Upper lobe of right lung (tissue), 1 donor: ENCODE results near the gene ALPG. TPM values are rescaled to one million over a fixed set of nuclear protein-coding genes. Genes with fewer than 3 reads are reported as not detected.

Experiments
- ATAC-seq: fragments of 200-7000 bp; cut with Tn5 transposase; one replicate; pipeline ENCODE4 v1.9.1; 2020; ENCODE audit warnings: mild to moderate bottlenecking, moderate library complexity
- DNase-seq: peaks from one replicate; pipeline ENCODE4 v3.0.0-alpha.2; 2020
- H3K27ac ChIP-seq: fragments of 200-600 bp; one replicate; pipeline ENCODE4 v1.8.0; 2022
- H3K27me3 ChIP-seq: fragments of 200-600 bp; one replicate; pipeline ENCODE4 v1.8.0; 2022; ENCODE audit warnings: mild to moderate bottlenecking
- H3K36me3 ChIP-seq: fragments of 200-600 bp; one replicate; pipeline ENCODE4 v1.8.0; 2022
- H3K4me1 ChIP-seq: fragments of 200-600 bp; one replicate; pipeline ENCODE4 v1.8.0; 2022
- H3K4me3 ChIP-seq: fragments of 200-600 bp; one replicate; pipeline ENCODE4 v1.8.0; 2022; ENCODE audit warnings: mild to moderate bottlenecking
- H3K9me3 ChIP-seq: fragments of 200-600 bp; one replicate; pipeline ENCODE4 v1.8.0; 2022
- CTCF ChIP-seq: fragments of 200-600 bp; IDR thresholded peaks from one replicate; pipeline ENCODE4 v1.8.0; 2022; ENCODE audit warnings: antibody characterized with exemption
- intact Hi-C: fragments of 100-400 bp; cut with DNase I; formaldehyde crosslinking; loops from one replicate; pipeline ENCODE4 v1.11.0; 2022
- total RNA-seq: library from RNA; stranded (reverse); fragmentation: NEBNext Ultra II Directional; extraction: Animal tissue kit (Norgen Biotek cat#: 25700); gene quantifications from one replicate; pipeline ENCODE4 v1.2.1, GENCODE V29; 2021
- donor health status: DM: no; HTN: yes; CAD: no; lungs with severe emphysema.

ALPG gene
- total RNA-seq, 1 donor from 2014 or later, result 0.49 TPM

DNA sequence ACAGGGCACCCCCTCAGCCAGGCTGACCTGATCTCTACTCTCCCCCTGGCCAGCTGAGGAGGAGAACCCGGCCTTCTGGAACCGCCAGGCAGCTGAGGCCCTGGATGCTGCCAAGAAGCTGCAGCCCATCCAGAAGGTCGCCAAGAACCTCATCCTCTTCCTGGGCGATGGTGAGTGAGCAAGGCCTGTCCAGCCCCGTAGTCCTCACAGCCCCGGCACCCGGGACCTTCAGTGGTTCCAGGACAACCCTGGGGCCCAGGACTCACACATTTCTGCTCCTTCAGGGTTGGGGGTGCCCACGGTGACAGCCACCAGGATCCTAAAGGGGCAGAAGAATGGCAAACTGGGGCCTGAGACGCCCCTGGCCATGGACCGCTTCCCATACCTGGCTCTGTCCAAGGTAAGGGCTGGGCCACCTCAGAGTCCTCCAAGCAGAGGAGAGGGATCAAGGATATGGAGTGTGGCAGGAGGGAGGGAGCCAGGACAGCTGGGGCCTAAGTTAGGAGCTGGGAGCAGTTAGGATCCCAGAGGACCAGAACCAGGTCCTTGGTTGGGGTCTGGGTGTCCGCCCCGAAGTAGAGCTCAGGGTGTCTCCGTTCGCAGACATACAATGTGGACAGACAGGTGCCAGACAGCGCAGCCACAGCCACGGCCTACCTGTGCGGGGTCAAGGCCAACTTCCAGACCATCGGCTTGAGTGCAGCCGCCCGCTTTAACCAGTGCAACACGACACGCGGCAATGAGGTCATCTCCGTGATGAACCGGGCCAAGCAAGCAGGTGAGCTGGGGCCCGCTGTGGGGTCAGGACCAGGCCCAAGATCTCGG lies 49.9 kb downstream of the ALPG start:
- TF ChIP-seq CTCF, result no peak
- H3K36me3 ChIP-seq, result no peaks in the 10 kb centered on the region
- DNase-seq, result no peak
- no peak for ATAC-seq
- no peak overlapping the region for H3K4me3 ChIP-seq
- intact Hi-C loops, result no loop called here
- no peaks in the 10 kb centered on the region for H3K4me1 ChIP-seq
- H3K27me3 ChIP-seq, result peaks cover 24% of the 10 kb centered on the region
- no peak overlapping the region for H3K27ac ChIP-seq
- no peaks in the 10 kb centered on the region for H3K9me3 ChIP-seq

DNA sequence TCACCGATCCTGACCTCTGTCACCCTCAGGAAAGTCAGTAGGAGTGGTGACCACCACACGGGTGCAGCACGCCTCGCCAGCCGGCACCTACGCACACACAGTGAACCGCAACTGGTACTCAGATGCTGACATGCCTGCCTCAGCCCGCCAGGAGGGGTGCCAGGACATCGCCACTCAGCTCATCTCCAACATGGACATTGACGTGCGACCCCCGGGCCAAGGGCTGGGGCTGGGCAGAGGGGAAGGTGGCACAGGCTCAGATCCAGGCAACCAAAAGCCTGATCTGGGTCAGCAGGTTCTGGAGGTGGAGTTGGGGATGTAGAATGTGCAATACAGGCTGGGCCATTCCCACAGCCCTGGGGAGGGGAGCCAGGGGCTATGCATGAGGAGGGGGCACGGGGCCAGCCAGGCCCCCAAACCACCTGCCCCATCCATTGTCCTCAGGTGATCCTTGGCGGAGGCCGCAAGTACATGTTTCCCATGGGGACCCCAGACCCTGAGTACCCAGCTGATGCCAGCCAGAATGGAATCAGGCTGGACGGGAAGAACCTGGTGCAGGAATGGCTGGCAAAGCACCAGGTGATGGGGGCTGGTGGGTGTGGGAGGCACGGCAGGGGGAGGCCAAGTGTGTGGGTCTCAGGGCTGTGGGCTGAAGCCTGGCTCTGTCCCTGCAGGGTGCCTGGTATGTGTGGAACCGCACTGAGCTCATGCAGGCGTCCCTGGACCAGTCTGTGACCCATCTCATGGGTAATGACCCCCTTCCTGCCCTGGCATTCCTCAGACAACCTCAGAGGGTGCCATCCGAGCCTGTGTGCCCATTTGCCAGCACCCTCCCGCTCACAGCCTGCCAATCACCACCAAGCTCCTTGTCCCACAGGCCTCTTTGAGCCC lies 50.7 kb downstream of the ALPG start:
- peaks cover 24% of the 10 kb centered on the region for H3K27me3 ChIP-seq

DNA sequence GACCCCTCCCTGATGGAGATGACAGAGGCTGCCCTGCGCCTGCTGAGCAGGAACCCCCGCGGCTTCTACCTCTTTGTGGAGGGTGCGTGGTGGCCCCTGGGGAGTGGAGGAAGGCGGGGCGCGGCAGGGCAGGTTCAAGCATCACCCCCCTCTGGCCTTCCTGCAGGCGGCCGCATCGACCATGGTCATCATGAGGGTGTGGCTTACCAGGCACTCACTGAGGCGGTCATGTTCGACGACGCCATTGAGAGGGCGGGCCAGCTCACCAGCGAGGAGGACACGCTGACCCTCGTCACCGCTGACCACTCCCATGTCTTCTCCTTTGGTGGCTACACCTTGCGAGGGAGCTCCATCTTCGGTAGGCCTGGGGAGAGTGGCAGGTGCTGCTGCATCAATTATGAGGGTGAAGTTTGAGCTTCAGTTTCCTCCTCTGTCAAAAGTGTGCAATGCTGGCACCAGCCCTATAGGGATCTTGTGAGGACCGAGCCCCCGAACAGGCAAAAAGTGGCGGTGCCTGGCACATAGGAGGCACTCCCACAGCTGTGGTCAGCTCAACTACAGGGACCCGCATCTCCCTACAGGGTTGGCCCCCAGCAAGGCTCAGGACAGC lies 51.5 kb downstream of the ALPG start:
- TF ChIP-seq CTCF, result no peak
- intact Hi-C loops, result no loop called here
- H3K27me3 ChIP-seq, result peaks cover 24% of the 10 kb centered on the region
- no peaks in the 10 kb centered on the region for H3K9me3 ChIP-seq
- no peaks in the 10 kb centered on the region for H3K36me3 ChIP-seq
- no peaks in the 10 kb centered on the region for H3K4me1 ChIP-seq
- H3K27ac ChIP-seq, result no peak overlapping the region
- no peak overlapping the region for H3K4me3 ChIP-seq
- DNase-seq (no peak), ATAC-seq (no peak)

More for the DNA sequence above, 50.7 kb downstream of the ALPG start:
- Histone ChIP-seq H3K4me1 (no peaks in the 10 kb centered on the region), H3K36me3 (no peaks in the 10 kb centered on the region), H3K9me3 (no peaks in the 10 kb centered on the region), H3K27ac (no peak overlapping the region), H3K4me3 (no peak overlapping the region)
- no peak for ATAC-seq
- DNase-seq, result peak; percentile 55
- intact Hi-C loops, result no loop called here
- TF ChIP-seq CTCF, result no peak

DNA sequence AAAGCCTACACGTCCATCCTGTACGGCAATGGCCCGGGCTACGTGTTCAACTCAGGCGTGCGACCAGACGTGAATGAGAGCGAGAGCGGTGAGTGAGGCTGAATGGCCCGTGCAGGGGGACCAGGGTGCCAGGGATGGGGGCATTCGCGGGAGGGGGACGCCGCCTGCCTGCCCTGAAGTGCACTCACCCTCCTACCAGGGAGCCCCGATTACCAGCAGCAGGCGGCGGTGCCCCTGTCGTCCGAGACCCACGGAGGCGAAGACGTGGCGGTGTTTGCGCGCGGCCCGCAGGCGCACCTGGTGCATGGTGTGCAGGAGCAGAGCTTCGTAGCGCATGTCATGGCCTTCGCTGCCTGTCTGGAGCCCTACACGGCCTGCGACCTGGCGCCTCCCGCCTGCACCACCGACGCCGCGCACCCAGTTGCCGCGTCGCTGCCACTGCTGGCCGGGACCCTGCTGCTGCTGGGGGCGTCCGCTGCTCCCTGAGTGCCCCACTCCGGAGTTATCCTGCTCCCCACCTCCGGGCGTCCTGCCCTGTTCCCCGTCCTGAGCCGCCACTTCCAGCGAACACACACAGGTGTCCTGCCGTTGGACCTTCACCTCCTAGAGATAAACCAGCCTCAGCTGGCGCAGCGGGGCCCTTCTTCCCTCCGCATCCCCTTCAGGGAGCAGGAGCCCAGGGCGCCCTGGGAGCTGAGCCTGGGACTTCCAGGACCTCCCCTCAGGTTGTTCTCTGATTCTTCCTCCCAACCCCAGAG lies 52.2 kb downstream of the ALPG start:
- H3K4me3 ChIP-seq, result no peak overlapping the region
- no peaks in the 10 kb centered on the region for H3K4me1 ChIP-seq
- ATAC-seq (no peak), DNase-seq (peak; percentile 56)
- peaks cover 24% of the 10 kb centered on the region for H3K27me3 ChIP-seq
- intact Hi-C loops, result no loop called here
- no peaks in the 10 kb centered on the region for H3K36me3 ChIP-seq
- H3K9me3 ChIP-seq, result no peaks in the 10 kb centered on the region
- TF ChIP-seq CTCF, result no peak
- no peak overlapping the region for H3K27ac ChIP-seq

DNA sequence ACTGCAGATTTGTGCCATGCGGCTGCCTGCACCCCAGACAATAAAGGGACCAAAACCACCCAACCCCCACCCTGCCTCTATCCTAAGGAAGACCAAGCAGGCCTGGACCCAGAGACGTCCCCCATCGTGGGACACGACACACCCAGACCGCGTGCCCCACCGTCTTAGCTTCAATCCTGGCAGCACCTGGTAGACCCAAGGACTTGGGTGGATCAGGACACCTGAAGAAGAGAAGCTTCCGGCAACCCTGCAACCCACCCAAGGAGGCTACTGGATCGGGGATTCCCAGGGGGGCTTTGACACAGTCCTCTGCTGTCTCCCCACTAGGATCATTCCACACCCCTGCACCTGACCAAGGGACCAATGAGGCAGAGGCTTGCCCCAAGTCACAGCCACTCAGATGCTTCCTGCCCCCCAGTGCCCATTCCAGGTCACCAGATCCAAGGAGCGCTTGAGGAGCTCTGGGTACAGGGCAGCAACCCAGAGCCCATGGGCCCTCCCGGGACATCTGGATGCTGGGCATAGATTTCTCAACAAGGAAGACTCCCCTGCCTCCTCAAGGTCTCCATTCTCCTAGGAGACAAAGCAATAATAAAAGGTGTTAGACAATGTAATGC lies 52.9 kb downstream of the ALPG start:
- Histone ChIP-seq H3K9me3 (no peaks in the 10 kb centered on the region), H3K4me1 (no peaks in the 10 kb centered on the region), H3K27ac (no peak overlapping the region), H3K36me3 (no peaks in the 10 kb centered on the region), H3K27me3 (peaks cover 24% of the 10 kb centered on the region), H3K4me3 (no peak overlapping the region)
- no peak for DNase-seq
- no peak for ATAC-seq
- no peak for TF ChIP-seq CTCF
- intact Hi-C loops, result no loop called here
